Nucleus accumbens (tissue), 56 donors: ENCODE results near the gene CACNA2D3.
"Not testable (repeated sequence)": the region's sequence is repeated elsewhere in the genome, so short reads cannot be mapped to it uniquely, and the experiment has no call there.

Experiments
- DNase-seq, 56 donors: peaks; one replicate each; lab custom pipeline; 2025; lab: John Stamatoyannopoulos, UW

The CACNA2D3 gene

GRCh38 chr3:54427941-54428871, 305.9 kb downstream of the CACNA2D3 start:
- DNase-seq, result peak in 38 of 56 donors; percentile 1 to 71 (median 20)

GRCh38 chr3:54432975-54433374, 310.6 kb downstream of the CACNA2D3 start:
- DNase-seq, result no peak

GRCh38 chr3:54433846-54434245, 311.5 kb downstream of the CACNA2D3 start:
- no peak for DNase-seq

- no peak for DNase-seq
These were observed 312.4 kb downstream of the CACNA2D3 start for GRCh38 chr3:54434756-54435155.

- DNase-seq, result no peak
These were observed 314.9 kb downstream of the CACNA2D3 start for GRCh38 chr3:54437271-54437670.

GRCh38 chr3:54443561-54444161, 321.3 kb downstream of the CACNA2D3 start:
- peak in 1 of 56 donors; percentile 18 for DNase-seq

GRCh38 chr3:54445630-54446029, 323.3 kb downstream of the CACNA2D3 start:
- no peak for DNase-seq

GRCh38 chr3:54447427-54447826, 325.1 kb downstream of the CACNA2D3 start:
- DNase-seq, result no peak

GRCh38 chr3:54454806-54455205, 332.5 kb downstream of the CACNA2D3 start:
- DNase-seq, result no peak

GRCh38 chr3:54458357-54458756, 336.0 kb downstream of the CACNA2D3 start:
- no peak for DNase-seq

GRCh38 chr3:54464554-54464953, 342.2 kb downstream of the CACNA2D3 start:
- not testable (repeated sequence) for DNase-seq

- no peak for DNase-seq
These were observed 354.5 kb downstream of the CACNA2D3 start for GRCh38 chr3:54476891-54477290.

- DNase-seq, result no peak
These were observed 359.4 kb downstream of the CACNA2D3 start for GRCh38 chr3:54481606-54482365.

- DNase-seq, result no peak
These were observed 362.0 kb downstream of the CACNA2D3 start for GRCh38 chr3:54484334-54484733.

GRCh38 chr3:54486317-54486716, 364.0 kb downstream of the CACNA2D3 start:
- no peak for DNase-seq

GRCh38 chr3:54488297-54488696, 365.9 kb downstream of the CACNA2D3 start:
- DNase-seq, result no peak

- DNase-seq, result no peak
These were observed 371.9 kb downstream of the CACNA2D3 start for GRCh38 chr3:54494209-54494608.

GRCh38 chr3:54506603-54507002, 384.3 kb downstream of the CACNA2D3 start:
- DNase-seq, result no peak

GRCh38 chr3:54507876-54508460, 385.6 kb downstream of the CACNA2D3 start:
- no peak for DNase-seq

GRCh38 chr3:54510506-54510905, 388.2 kb downstream of the CACNA2D3 start:
- no peak for DNase-seq
